C4-2B (cell line): ENCODE results near the gene KRT3.

ENCODE experiments used
- CTCF ChIP-seq: fragments of 450-650 bp; conservative IDR thresholded peaks from 2 replicates; pipeline ENCODE4 v1.5.1; 2017; ENCODE audit warnings: mild to moderate bottlenecking
- ZFX ChIP-seq: fragments of 450-650 bp; IDR thresholded peaks from 2 replicates; pipeline ENCODE4 v1.6.1; 2017

GRCh38 chr12:52836491-52837412, 40.8 kb upstream of the KRT3 start:
- TF ChIP-seq CTCF: no peak
- no peak for TF ChIP-seq ZFX
